GM20431 (cell line): ENCODE data around the gene C3.
"Not testable (repeated sequence)": the region's sequence is repeated elsewhere in the genome, so short reads cannot be mapped to it uniquely, and the experiment has no call there.

Experiments
- in situ Hi-C: fragments of 300-500 bp; cut with MseI, MboI; formaldehyde crosslinking; loops from one replicate; pipeline ENCODE4 v1.15.0; 2020; ENCODE audit warnings: low sequenced_read_pairs; ENCODE audit not compliant: unreplicated experiment

Gene C3

GRCh38 chr19:6748543-6748942, 28.1 kb upstream of the C3 start:
- in situ Hi-C loops, result not testable (repeated sequence)

GRCh38 chr19:6745965-6746364, 25.5 kb upstream of the C3 start:
- in situ Hi-C loops, result no loop called here

DNA sequence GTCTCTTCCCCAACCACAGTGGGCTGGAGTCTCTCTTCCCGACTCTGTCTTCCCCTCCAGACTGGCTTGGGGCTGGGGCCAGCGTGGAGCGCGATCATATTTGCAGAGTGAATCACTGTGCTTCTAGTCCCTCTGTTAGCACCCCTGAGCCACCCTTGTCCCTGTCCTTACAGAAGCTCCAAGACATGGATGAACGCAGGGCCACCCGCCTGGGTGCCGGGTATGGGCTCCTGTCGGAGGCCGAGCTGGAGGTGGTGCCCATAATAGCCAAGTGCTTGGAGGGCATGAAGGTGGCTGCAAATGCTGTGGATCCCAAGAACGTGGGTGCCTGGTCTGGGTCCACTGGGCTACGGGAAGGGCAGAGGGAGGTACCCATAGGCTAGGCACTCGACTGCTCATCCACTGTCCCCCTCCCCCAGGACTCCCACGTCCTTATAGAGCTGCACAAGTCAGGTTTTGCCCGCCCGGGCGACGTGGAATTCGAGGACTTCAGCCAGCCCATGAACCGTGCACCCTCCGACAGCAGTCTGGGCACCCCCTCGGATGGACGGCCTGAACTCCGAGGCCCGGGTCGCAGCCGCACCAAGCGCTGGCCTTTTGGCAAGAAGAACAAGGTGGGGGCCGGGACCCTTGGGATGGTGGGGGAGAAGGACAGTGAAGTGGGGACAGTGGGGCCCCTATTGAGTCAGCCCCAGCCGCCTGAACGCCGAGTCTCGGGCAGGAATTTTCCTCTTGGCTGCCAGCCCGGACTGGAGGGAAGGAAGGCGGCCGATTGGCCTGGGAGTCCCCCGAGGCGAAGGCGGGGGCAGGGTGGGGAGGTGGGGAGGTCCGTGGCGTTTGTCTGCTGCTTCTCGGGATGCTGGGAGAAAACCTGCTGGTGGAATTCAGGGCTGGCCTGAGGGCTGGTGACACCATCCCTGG, 24.2 kb upstream of the C3 start:
- in situ Hi-C loops, result no loop called here

DNA sequence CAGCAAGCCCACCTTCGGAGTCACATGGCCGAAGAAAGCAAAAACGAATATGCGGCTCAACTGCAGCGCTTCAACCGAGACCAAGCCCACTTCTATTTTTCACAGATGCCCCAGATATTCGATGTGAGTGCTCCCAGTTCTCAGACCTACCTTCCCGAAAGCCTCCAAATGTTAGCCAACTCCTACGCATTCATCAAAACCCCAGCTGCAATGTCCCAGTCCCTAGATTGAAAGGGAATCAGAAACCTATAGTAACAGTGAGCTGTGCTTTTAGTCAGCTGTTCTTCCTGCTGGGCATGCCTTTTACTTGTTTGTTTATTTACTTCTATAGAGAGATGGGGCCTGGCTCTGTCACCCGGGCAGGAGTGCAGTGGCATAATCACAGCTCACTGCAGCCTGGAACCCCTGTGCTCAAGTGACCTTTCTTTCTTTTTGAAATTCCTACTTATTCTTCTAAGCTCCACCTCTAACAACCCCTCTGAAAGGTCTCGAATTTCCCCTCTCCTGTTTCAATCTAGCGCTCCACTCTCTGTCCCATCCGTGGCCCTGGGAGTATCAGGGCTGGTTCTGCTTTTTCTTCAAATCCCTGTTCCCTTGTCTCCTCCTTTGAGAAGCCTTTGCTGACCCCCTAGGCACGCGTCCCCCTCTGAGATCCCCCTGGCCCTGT, 23.4 kb upstream of the C3 start:
- in situ Hi-C loops, result no loop called here

GRCh38 chr19:6743066-6743465, 22.6 kb upstream of the C3 start:
- in situ Hi-C loops, result no loop called here

GRCh38 chr19:6740589-6741343, 20.3 kb upstream of the C3 start:
- in situ Hi-C loops, result no loop called here

- in situ Hi-C loops, result no loop called here
Measured at GRCh38 chr19:6739883-6740588, 19.6 kb upstream of the C3 start.

- in situ Hi-C loops, result no loop called here
Measured at GRCh38 chr19:6739390-6739882, 19.0 kb upstream of the C3 start, which contains the start of gene TRIP10. Gene TRIP10 (plus strand): TSS chr19:6739680. CDS start chr19:6739762, 82 bp downstream.

DNA sequence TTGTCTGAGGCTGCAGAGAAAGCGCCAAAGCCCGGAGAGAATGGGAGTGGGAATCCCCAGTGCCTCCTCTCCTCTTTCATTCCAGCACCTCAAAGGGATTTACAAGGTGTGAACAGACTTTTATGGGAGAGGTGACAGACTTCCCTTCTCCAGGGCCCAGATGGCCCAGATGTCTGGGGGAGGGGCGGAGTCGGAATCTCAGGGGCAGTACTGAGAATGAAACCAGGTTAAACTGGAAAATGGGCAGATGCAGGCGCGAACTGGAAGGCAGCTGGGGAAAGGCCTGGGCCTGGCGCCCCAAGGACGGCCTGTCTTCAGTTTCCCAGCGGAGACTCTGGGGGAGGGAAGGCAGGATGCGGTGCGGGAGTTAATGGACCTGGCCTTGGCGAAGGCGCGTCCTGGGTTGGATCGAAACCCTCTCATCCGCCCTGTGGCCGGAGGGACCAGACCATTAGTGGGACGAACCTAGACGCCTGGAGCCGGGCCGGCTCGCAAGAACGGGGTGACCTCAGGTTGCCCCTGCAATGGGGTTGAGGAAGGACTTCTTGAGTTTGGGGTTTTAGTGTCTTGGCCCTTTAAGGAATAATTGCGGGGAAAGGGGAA, 18.4 kb upstream of the C3 start:
- in situ Hi-C loops, result no loop called here

- in situ Hi-C loops, result no loop called here
Measured at GRCh38 chr19:6737873-6738786, 17.7 kb upstream of the C3 start.

DNA sequence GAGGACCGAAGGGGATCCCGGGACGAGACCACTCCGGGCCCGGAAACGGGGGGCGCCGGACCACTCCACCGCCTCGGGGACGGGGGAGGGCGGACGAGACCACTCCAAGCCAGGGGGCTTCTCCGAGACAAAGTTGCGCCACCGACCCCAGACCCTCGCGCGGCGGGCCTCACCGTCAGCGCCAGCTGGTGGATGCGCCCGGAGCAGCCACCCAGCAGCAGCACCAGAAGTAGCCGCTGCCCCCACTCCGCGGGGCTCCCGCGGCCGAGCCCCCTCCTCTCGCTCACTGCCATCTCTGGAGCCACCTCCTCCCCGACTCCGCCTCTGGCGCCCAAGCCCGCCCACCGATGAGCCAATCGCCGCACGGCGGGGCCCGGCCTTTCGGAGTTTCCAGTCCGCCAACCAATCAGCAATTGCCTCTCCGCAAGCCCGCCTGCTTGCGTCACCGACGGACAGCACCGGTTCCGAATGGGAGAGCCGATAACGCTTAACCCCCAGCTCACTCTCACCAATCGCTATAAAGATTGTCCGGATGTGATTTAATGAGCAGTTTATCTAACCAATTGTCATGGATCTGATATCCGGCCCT, 16.9 kb upstream of the C3 start, which contains the start of gene GPR108:
TSS of gene GPR108 (minus strand) at position 297 of the 589 bp plus-strand sequence. CDS start at position 293, 4 bp downstream.
- in situ Hi-C loops, result no loop called here

DNA sequence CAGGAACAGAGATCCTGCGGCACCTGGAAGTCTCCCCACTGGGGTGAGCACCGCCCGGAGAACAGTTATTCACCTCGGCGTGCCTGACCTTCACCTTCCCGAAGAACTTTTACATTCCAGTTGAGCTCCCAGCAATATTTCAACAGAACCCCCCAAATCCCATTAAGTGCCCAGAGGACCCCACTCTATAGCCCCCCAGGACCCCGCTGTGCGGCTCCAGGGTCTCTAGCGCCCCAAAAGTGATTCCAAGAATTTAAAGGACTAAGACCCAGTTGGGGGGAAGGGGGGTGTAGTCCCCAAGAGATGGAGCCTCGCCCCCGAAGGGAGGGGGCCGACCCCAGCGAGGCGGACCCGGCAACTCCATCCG, 16.4 kb upstream of the C3 start:
- in situ Hi-C loops, result no loop called here

DNA sequence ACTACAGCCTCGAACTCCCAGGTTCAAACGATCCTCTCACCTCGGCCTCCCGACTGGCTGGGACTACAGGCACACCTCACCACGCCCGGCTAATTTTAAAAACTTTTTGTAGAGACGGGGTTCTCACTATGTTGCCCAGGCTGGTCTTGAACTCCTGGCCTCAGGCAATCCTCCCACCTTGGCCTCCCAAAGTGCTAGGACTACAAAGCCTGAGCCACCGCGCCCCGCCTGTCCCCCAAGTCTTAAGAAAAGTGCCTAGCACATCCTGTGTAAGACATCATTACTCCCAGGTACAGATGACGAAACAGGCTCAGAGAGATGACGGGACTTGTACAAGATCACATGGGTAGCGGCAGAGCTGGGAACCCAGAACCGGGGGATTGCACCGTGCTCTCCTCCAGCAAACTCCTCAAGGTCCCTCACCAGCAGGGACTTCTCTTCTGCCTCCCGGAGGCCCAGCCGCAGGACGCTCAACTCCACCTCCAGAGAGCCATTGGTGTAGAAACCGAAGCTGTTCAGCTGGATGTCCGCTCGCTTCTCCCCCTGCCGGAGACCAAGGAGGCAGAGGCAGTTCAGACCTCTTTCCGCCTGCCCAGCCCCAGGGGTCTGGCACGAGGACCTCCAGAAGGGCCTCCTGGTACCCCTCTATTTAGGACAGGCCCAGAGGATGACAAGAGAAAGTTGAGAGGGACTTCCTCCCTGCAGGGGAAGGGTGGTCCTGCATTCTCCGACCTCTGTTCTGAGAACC, 15.9 kb upstream of the C3 start:
- in situ Hi-C loops, result no loop called here

DNA sequence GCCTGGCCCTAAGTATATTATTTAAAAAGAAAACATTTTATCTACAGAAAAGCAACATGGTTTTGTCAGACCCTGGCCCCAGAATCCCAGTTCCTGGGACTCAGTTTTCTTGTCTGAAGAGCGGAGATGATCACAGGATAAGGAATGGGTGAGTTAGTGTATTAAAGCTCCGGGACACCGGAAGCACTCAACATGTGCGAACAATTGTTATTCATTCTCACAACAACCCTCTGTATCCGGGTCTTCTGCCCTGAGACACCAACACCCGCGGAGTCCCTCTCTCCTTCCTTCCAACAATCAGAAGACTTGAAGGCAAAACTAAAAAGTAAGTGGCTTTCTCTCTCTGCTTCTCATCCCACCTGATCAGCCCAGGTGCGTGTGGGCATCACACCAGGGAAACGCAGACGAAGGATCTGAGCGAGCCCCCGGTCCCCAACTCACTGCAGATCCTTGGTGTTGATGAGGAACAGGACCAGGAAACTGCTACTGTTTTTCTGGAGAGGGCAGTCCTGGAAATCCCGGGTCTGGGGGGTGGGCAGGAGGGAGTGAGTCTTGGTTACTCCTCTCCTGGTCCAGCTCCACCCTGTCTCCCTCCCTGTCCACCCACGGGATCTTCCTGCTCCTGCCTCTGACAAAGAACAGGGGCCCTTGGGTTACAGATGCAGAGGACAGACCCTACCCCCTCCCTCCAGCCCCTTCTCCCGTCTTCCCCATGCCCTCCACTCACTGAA, 14.9 kb upstream of the C3 start:
- in situ Hi-C loops, result no loop called here

DNA sequence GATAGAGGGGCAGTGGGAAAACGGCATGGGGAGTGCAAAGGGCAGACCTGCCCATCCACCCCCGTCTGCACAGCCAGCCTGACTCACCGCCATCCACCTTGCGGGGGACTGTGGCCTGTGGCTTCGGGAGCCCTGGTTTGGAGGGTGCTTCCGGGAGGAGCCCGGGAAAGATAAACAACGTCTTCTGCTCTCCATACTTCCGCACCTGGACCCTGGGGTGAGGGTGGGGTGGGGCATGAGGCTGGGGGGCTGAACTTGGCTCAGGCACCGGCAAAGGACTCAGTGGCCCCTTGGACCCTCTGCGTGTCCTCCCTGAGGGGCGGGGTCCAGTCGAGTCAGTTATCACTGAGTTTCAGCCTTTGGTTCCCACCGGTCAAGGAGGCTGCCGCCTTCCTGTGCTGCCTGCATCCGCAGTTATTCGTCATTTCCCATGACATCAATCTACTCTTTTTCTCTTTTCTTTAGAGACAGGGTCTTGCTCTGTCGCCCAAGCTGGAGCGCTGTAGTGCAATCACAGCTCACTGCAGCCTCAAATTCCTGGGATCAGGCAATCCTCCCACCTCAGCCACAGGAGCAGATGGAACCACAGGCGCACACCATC, 13.7 kb upstream of the C3 start:
- in situ Hi-C loops, result no loop called here

DNA sequence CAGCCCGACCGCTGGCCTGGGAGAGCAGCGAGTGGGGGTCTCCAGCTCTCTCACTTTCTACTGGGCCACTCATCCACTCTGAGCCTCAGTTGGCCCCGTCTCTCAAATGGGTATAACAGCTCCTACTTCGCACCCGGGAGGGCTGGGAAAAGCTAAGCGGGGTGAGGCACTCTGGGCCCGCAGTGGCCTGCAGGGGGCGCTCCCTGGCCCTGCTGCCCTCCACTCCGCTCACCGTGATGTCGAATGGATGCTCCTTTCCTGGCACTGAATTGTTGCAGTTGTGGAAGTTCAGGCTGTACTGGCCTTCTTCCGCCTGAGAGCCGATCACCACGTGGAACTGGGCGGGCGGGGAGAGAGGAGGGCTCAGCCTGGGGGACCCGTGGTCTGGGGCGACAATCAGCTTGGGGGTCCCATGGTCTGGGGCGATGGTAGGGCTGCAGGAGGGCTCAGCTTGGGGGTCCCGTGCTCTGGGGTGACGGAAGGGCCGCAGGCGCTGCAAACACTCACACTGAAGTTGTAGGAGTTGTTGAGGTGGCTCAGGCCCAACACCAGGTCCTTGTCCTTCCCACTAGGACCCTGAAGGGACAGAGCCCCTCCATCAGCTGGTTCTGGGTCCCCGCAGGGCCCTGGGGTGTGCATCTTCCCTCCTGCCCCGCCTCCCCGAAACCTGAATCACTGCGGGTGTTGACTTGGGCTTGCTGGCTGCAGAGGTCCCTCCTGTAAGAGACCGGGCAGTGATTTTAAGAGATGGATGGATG, 13.1 kb upstream of the C3 start:
- in situ Hi-C loops, result no loop called here
